GM12801 (cell line): Measurements from ENCODE around the gene ZNF750.

ENCODE experiments used
- CTCF ChIP-seq: IDR thresholded peaks from one replicate; pipeline ENCODE4 v1.5.1; 2011; ENCODE audit warnings: control low read depth; ENCODE audit not compliant: insufficient read length; ENCODE audit errors: extremely low read depth

Gene ZNF750

GRCh38 chr17:82839617-82840292 is at the start of gene ZNF750:
Gene ZNF750 (minus strand): TSS chr17:82840022. CDS start chr17:82832454, 7,568 bp downstream.
- TF ChIP-seq CTCF = no peak

- TF ChIP-seq CTCF = no peak
These were observed 49.0 kb upstream of the ZNF750 start for GRCh38 chr17:82888583-82889495.

- TF ChIP-seq CTCF = no peak
These were observed 47.7 kb upstream of the ZNF750 start for GRCh38 chr17:82887255-82888164.

- TF ChIP-seq CTCF = no peak
These were observed 45.1 kb upstream of the ZNF750 start for GRCh38 chr17:82884970-82885353.

- TF ChIP-seq CTCF = no peak
These were observed 44.6 kb upstream of the ZNF750 start for GRCh38 chr17:82884341-82884969.

GRCh38 chr17:82883419-82884031 is 43.7 kb upstream of the ZNF750 start:
- TF ChIP-seq CTCF = no peak
